ENCODE measurements around the gene CD22. TPM values are rescaled to one million over a fixed set of nuclear protein-coding genes. Genes with fewer than 3 reads are reported as not detected.
"Not testable (repeated sequence)": the region's sequence is repeated elsewhere in the genome, so short reads cannot be mapped to it uniquely, and the experiment has no call there.

Gene CD22
- total RNA-seq, result 10 to 100 TPM in 1 of 2 donors, 1 to 10 TPM in 1; 5.3 to 11.7 TPM

DNA sequence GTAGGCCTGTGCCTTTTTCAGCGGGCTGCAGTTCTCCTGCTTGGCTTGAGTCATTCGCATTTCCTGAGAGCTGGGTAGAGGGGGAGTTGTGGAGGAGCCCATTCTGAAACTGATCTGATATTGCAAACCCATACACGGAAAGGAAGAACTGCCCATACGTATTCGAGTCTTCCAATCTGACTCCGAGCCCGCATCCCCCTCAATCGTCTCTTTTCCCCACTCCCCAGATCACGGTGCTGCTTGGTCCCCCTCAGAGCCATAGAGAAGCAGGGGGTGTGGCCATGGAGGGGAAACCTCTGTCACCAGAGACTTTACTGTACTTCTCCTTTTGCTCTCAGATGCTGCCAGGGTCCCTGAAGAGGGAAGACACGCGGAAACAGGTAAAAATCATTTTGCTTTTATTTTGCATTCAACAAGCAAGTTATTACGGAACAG, at the start of gene CD22:
CD22 (plus strand) TSS at position 337 of the 435 bp plus-strand sequence. CDS start 2,854 bp downstream, outside the sequence.
- Mint-ChIP-seq H3K27ac (no peak within 1 kb of the TSS), H3K9me3 (no peaks in the 10 kb centered on the region), H3K36me3 (ENCODE audit: low read depth) (no peaks in the 10 kb centered on the region), H3K4me1 (peaks cover 9% of the 10 kb centered on the region), H3K27me3 (peaks cover 13% of the 10 kb centered on the region), H3K4me3 (no peak within 1 kb of the TSS)
- ATAC-seq (replicated peaks), result no peak

DNA sequence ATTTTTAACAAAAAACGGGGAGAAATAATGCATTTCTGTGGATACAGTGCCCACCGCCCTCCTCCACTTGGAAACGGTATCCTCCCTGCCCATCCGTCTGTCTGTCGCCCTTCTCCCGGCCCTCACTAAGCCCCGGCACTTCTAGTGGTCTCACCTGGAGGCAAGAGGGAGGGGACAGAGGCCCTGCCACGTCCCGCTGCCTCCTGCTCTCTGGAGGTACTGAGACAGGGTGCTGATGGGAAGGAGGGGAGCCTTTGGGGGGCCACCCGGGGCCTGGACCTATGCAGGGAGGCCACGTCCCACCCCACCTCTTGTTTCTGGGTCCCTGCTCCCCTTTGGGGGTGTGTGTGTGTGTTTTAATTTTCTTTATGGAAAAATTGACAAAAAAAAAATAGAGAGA, 49.6 kb upstream of the CD22 start:
- ATAC-seq (replicated peaks), result no peak
- H3K36me3 Mint-ChIP-seq (ENCODE audit: low read depth), result peaks cover 39% of the 10 kb centered on the region
- H3K27ac Mint-ChIP-seq, result no peak overlapping the region
- H3K27me3 Mint-ChIP-seq, result peaks cover 4% of the 10 kb centered on the region
- H3K4me3 Mint-ChIP-seq, result no peak overlapping the region
- H3K4me1 Mint-ChIP-seq, result no peaks in the 10 kb centered on the region
- H3K9me3 Mint-ChIP-seq, result no peaks in the 10 kb centered on the region

GRCh38 chr19:35279985-35280821, 48.8 kb upstream of the CD22 start:
- Mint-ChIP-seq H3K4me1 (no peaks in the 10 kb centered on the region), H3K4me3 (no peak overlapping the region), H3K36me3 (ENCODE audit: low read depth) (peaks cover 30% of the 10 kb centered on the region), H3K27me3 (peaks cover 4% of the 10 kb centered on the region), H3K27ac (peak overlapping the region; percentile 19), H3K9me3 (no peaks in the 10 kb centered on the region)
- no peak for ATAC-seq (replicated peaks)

DNA sequence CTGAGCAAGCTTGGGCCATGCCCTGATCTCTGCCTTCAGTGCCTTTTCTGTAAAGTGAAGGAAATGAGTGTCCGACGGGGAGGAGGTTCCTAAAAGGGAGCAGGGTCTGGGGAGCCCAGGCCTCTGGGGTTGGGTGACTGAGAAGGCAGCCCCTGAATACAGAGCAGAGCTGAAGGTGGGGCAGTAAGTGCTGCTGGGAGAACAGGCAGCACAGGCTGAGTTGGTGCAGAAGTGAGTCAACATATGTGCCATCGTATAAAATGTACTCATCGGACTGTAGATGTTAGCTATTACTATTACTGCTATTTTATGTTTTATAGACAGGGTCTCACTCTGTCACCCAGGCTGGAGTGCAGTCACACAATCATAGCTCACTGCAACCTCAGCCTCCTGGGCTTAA, 47.7 kb upstream of the CD22 start:
- ATAC-seq (replicated peaks), result no peak
- no peak overlapping the region for H3K4me3 Mint-ChIP-seq
- H3K4me1 Mint-ChIP-seq, result no peaks in the 10 kb centered on the region
- H3K27me3 Mint-ChIP-seq, result peaks cover 4% of the 10 kb centered on the region
- no peaks in the 10 kb centered on the region for H3K9me3 Mint-ChIP-seq
- H3K27ac Mint-ChIP-seq, result no peak overlapping the region
- H3K36me3 Mint-ChIP-seq (ENCODE audit: low read depth), result peaks cover 19% of the 10 kb centered on the region

- no peak overlapping the region for H3K4me3 Mint-ChIP-seq
- peaks cover 4% of the 10 kb centered on the region for H3K27me3 Mint-ChIP-seq
- no peak for ATAC-seq (replicated peaks)
- peaks cover 4% of the 10 kb centered on the region for H3K36me3 Mint-ChIP-seq (ENCODE audit: low read depth)
- H3K9me3 Mint-ChIP-seq, result no peaks in the 10 kb centered on the region
- no peaks in the 10 kb centered on the region for H3K4me1 Mint-ChIP-seq
- no peak overlapping the region for H3K27ac Mint-ChIP-seq
These were observed 44.6 kb upstream of the CD22 start for GRCh38 chr19:35284153-35285094.

DNA sequence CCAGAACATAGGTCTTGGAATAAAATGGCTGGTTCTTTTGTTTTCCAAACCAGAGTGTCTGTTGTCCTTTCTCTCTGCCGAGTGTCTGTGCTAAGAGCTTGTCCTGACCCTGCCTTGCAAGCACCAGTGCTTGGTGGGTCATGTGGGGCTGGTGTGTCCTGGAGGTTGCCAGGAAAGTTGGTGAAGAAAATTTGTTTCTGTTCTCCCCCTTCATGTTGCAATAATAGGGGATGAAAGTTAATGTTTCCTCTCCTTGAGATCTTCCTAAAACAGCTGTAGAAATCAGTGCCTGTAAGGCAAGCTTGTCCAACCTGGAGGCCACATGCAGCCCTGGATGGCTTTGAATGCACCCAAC, 43.9 kb upstream of the CD22 start:
- no peak overlapping the region for H3K4me3 Mint-ChIP-seq
- H3K27me3 Mint-ChIP-seq, result peaks cover 4% of the 10 kb centered on the region

GRCh38 chr19:35285465-35285864, 43.5 kb upstream of the CD22 start:
- not testable (repeated sequence) for H3K9me3 Mint-ChIP-seq; H3K27me3 Mint-ChIP-seq; ATAC-seq (replicated peaks); H3K27ac Mint-ChIP-seq; H3K4me1 Mint-ChIP-seq; H3K36me3 Mint-ChIP-seq (ENCODE audit: low read depth); H3K4me3 Mint-ChIP-seq

More for the DNA sequence above, 43.9 kb upstream of the CD22 start:
- ATAC-seq (replicated peaks), result no peak
- H3K27ac Mint-ChIP-seq, result no peak overlapping the region
- no peaks in the 10 kb centered on the region for H3K4me1 Mint-ChIP-seq
- no peaks in the 10 kb centered on the region for H3K9me3 Mint-ChIP-seq
- H3K36me3 Mint-ChIP-seq (ENCODE audit: low read depth), result no peaks in the 10 kb centered on the region

- not testable (repeated sequence) for H3K36me3 Mint-ChIP-seq (ENCODE audit: low read depth); H3K9me3 Mint-ChIP-seq; H3K27ac Mint-ChIP-seq; H3K4me1 Mint-ChIP-seq; ATAC-seq (replicated peaks); H3K27me3 Mint-ChIP-seq; H3K4me3 Mint-ChIP-seq
These were observed 42.9 kb upstream of the CD22 start for GRCh38 chr19:35286101-35286500.

- H3K4me3 Mint-ChIP-seq, result no peak overlapping the region
- H3K27ac Mint-ChIP-seq, result no peak overlapping the region
- no peaks in the 10 kb centered on the region for H3K4me1 Mint-ChIP-seq
- H3K9me3 Mint-ChIP-seq, result no peaks in the 10 kb centered on the region
- no peaks in the 10 kb centered on the region for H3K36me3 Mint-ChIP-seq (ENCODE audit: low read depth)
- ATAC-seq (replicated peaks), result no peak
- H3K27me3 Mint-ChIP-seq, result peaks cover 4% of the 10 kb centered on the region
These were observed 41.3 kb upstream of the CD22 start for GRCh38 chr19:35287713-35288112.

- Mint-ChIP-seq H3K4me1 (no peaks in the 10 kb centered on the region), H3K36me3 (ENCODE audit: low read depth) (no peaks in the 10 kb centered on the region), H3K27ac (no peak overlapping the region), H3K27me3 (peaks cover 2% of the 10 kb centered on the region), H3K9me3 (no peaks in the 10 kb centered on the region), H3K4me3 (no peak overlapping the region)
- ATAC-seq (replicated peaks), result no peak
These were observed 40.7 kb upstream of the CD22 start for GRCh38 chr19:35288331-35288730.

DNA sequence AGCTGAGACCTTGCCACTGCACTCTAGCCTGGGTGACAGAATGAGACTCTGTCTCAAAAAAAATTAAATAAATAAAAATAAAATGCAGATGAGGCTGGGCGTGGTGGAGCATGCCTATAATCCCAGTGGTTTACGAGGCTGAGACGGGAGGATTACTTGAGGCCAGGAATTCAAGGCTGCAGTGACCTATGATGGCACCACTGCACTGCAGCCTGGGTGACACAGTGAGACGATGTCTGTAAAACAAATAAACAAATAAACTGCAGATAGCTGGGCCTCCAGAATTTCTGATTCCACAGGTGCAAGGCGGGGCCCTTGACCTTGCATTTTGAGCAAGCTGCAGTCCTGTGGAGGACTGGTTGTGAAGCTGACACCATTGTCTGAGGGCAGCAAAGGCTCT, 40.1 kb upstream of the CD22 start:
- no peak for ATAC-seq (replicated peaks)
- H3K4me3 Mint-ChIP-seq, result no peak overlapping the region
- no peaks in the 10 kb centered on the region for H3K9me3 Mint-ChIP-seq
- no peak overlapping the region for H3K27ac Mint-ChIP-seq
- no peaks in the 10 kb centered on the region for H3K27me3 Mint-ChIP-seq
- no peaks in the 10 kb centered on the region for H3K4me1 Mint-ChIP-seq
- H3K36me3 Mint-ChIP-seq (ENCODE audit: low read depth), result no peaks in the 10 kb centered on the region

DNA sequence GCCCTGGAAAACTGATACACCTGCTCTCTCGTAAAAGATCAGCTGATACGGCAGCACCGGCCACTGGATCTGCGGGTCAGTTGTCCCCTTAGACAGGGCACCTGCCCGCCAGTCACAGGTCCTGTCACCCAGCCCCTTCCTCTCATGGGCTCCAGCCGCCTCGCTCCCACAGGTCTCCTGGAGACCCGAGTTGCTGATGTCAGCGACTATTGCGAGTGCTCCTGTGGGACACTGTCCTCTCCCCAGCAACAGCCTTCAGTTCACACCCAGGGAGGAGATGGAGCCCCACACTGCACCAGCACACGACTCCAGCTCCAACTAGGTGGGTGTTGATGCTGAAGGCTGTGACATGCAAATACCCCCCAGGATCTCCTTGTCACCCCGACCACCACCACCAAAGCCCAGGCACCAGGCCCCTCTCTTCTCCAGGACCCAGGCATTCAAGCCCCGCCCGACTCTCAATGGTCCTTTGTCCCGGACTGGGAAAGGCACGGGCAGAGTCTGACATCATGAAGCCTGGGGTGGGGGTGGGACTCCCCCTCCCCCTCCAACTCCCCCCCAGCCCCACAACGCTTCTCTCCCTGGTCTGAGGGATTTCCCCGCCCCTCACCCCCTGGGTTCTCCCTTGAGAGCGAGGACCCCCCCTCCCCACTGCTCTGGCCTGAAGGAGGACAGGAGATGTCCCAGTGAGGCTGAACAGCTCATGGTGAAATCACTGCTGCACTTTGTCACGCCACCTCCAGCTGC, 38.4 kb upstream of the CD22 start:
- H3K9me3 Mint-ChIP-seq, result no peaks in the 10 kb centered on the region
- no peaks in the 10 kb centered on the region for H3K27me3 Mint-ChIP-seq
- no peak overlapping the region for H3K27ac Mint-ChIP-seq
- H3K36me3 Mint-ChIP-seq (ENCODE audit: low read depth), result no peaks in the 10 kb centered on the region
- H3K4me3 Mint-ChIP-seq, result no peak overlapping the region
- no peak for ATAC-seq (replicated peaks)
- H3K4me1 Mint-ChIP-seq, result no peaks in the 10 kb centered on the region

DNA sequence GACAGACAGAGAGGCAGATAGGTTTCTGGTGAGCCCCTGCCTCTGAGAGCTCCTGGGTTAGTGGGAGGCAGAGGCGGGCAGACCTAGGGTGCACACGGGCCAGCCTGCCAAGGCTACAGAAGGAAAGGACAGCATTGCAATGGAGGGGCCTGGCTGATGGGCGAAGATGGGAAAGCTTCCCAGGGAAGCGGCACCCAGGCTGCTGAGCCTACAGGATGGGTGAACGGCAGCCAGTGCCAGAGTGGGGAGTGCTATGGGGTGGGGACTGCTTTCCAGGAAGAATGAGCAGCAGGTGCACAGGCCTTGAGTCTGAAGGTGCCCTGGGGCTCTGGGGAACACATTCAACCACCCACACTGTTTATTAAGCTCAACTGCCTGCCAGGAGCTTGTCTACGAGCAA, 37.7 kb upstream of the CD22 start:
- H3K4me3 Mint-ChIP-seq, result no peak overlapping the region
- H3K36me3 Mint-ChIP-seq (ENCODE audit: low read depth), result no peaks in the 10 kb centered on the region
- H3K27me3 Mint-ChIP-seq, result no peaks in the 10 kb centered on the region
- no peak for ATAC-seq (replicated peaks)
- no peaks in the 10 kb centered on the region for H3K4me1 Mint-ChIP-seq
- no peaks in the 10 kb centered on the region for H3K9me3 Mint-ChIP-seq
- H3K27ac Mint-ChIP-seq, result no peak overlapping the region

GRCh38 chr19:35291916-35292315, 37.1 kb upstream of the CD22 start, which contains the start of gene MAG:
MAG (plus strand) TSS chr19:35292161; CDS start chr19:35295409, 3,248 bp downstream.
- Mint-ChIP-seq H3K9me3 (no peaks in the 10 kb centered on the region), H3K4me1 (no peaks in the 10 kb centered on the region), H3K4me3 (no peak within 1 kb of the TSS), H3K27ac (no peak within 1 kb of the TSS), H3K36me3 (ENCODE audit: low read depth) (no peaks in the 10 kb centered on the region), H3K27me3 (no peaks in the 10 kb centered on the region)
- no peak for ATAC-seq (replicated peaks)

Measured in activated T-helper 17 cell treated with anti-CD3 and anti-CD28 coated beads, Interleukin-2, amount 50 U/mL, for 72 hours (primary cell).